Endometrial microvascular endothelial cells (primary cell): ENCODE data around the gene NUDT2. TPM values are rescaled to one million over a fixed set of nuclear protein-coding genes. Genes with fewer than 3 reads are reported as not detected.
"Not testable (repeated sequence)": the region's sequence is repeated elsewhere in the genome, so short reads cannot be mapped to it uniquely, and the experiment has no call there.

Experiments used
- in situ Hi-C: cut with HindIII; loops from 2 replicates; pipeline ENCODE4 v1.10.0; 2017; ENCODE audit warnings: low sequenced_read_pairs, low pct_unique_long_range_greater_than_20kb; ENCODE audit errors: inconsistent ontology term
- total RNA-seq: library from RNA; depleted of rRNA; stranded (reverse); fragments of >200 nt; gene quantifications from one replicate; pipeline ENCODE4 v1.2.3, GENCODE V29; 2015; ENCODE audit errors: inconsistent ontology term

NUDT2 gene
- total RNA-seq, 1 donor from 2014 or later, result 57.6 TPM

DNA sequence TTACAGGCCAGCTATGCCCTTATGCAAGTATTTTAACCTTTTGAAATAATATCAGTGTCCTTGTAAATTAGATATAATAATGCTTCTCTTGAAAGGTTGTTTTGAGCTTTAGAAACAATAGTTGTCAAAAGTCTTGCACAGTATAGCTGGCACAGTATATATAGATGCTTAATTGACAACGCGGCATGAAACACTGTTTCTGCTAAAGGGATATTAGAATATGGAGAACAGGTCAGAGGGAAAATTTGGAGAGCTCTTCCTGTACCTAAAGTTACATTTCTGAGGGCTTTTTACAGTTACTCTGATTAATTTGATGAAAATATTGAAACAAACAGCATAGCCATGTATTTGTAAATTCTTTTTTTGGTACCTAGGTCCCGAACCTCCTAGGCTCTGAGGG is 4.5 kb downstream of the NUDT2 start:
- in situ Hi-C loops, result no loop called here

DNA sequence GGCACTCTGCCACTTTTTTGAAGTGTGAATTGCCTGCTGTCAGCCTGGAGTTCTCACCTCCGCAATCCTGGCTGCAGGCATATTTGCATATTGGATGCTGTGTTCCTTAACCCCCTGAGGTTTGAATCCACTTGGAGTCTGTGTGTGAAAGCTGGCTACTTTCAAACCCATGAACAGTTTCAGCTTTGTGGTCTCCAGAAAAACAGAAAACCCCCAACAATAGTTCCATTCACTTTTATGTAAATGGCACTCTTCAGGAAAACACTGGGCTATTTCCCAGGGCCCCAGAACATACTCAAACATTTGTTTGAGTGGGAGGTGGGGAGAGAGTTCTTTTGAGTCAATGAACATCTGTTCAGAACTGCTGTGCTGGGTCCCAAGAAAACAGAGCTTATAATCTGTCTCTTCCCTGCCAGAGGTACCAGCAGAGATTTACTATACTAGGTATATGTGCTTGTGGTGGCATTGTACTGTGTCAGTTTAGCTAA is 5.0 kb downstream of the NUDT2 start:
- in situ Hi-C loops, result no loop called here

DNA sequence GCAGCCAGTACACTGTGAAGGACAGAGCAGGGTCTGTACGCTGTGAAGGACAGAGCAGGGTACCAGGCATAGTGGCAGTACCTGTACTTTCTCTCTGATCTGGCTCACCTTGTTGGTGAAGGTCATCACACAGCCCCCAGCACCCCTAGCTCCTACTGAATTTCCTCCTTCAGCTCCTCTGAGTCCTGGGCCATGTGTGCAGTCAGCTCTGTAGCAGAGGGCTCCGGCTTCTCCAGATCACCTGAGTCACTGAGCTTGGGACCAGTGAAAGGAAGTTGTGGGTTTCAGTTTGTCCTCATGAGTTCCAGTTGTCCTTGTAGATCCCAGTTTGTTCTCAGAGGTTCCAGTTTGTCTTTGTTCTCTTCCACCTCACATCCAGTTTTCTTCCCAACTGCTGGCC is 5.5 kb downstream of the NUDT2 start:
- in situ Hi-C loops, result no loop called here

DNA sequence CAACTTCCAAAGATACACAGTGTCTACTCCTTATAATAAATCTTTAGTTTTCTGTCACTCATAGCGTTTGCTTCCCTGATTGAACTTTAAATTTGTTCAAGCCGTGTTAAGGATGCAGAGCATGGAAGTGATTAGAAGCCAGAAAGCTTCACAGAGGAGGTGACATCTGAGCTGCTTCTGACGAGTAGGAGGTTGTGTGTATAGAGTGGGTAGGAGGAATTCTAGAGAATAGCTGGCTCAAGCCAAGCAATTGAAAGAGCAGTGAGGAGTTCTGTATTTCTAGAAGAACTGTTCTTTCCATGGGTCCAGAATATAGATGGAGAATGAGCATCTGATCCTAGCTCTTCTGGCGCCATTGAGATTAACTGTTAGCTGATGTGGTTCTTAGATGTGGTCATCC is 6.0 kb downstream of the NUDT2 start:
- in situ Hi-C loops, result no loop called here

DNA sequence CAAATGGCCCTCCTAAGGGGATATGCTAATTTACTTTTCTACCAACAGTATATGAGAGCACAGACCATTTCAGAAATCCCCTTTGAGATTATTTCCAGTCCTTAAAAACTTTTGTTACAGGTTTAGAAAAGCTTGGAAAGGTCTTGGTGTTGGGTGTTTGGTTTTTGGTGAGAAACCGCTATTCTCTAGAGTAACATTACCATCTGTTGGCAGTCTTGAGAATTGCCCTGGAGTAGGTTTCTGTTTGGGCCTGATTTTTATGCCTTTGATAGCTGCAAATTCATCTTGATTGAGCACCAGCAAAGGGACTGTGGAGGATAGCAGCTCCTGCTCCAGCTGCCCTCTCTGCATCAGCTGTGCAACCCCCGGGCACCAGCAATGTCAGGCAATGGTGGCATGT is 8.0 kb downstream of the NUDT2 start:
- in situ Hi-C loops, result no loop called here

DNA sequence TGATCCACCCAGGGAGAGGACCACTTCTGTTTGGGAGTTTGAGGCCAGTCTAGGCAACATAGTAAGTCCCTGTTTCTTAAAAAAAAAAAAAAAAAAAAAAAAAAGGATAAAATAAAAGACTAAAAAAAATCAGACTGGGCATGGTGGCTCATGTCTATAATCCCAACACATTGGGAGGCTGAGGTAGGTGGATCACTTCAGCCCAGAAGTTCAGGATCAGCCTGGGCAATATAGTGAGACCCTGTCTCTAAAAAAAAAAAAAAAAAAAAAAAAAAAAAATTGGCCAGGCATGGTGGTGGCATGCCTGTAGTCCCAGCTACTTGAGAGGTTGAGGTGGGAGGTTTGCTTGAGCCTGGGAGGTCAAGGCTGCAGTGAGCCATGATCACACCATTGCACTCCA is 8.7 kb downstream of the NUDT2 start:
- in situ Hi-C loops, result not testable (repeated sequence)

DNA sequence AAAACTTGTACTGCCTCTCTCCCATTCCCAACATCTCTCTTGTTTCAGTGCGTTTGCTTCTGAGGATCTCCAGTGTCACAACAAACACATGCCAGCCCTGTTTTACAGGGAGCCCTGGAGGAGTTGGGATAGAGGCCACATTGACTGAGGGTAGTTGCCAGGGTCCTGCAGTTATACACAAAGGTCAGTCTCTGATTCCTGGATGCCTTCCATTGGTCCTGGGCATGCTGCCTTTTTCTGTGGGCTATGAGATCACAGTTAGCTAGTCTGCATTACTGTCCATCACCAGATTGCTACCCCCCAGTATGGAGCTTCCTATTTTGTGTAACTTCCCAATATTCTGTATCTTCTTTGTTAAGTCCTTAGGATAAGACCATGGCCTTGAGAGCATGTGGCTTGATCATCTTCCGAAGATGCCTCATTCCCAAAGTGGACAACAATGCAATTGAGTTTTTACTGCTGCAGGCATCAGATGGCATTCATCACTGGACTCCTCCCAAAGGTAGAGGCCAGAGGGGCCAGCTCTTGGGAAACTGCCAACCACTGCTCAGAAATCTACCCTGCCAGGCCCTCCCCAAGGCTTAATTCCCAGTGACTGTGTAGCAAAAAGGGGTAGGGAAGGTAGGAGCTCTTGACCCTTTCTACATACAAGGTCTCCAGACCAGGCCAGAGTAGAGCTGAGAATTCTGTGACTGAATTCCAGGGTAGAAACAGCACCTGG is 9.5 kb downstream of the NUDT2 start:
- in situ Hi-C loops, result no loop called here

DNA sequence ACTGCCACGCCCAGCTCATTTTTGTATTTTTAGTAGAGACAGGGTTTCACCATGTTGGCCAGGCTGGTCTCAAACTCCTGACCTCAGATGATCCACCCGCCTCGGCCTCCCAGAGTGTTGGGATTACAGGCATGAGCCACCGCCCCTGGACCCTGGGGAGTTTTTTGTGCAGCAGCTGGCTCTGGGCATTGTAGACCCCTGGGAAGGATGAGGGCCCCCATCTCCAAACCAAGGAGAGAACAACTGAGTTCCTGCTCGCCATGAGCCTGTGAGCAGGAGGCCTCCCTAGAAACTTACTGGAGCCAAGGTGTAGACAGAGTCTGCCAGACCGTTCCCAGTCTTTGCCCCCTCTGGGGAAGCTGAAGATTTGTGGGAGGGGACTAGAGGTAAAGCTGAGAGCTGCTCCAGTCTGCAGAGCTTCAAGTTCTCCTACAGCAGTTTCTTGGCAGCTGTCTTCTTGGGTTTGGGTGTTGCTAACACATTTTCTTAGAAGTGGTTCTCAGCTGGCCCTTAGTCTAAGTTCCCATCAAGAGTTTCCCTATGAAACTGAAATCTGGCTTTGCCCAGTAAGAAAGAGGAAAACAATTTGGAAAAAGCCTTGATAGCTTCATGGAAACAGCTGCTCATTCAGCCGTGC is 12.4 kb downstream of the NUDT2 start:
- in situ Hi-C loops, result no loop called here

DNA sequence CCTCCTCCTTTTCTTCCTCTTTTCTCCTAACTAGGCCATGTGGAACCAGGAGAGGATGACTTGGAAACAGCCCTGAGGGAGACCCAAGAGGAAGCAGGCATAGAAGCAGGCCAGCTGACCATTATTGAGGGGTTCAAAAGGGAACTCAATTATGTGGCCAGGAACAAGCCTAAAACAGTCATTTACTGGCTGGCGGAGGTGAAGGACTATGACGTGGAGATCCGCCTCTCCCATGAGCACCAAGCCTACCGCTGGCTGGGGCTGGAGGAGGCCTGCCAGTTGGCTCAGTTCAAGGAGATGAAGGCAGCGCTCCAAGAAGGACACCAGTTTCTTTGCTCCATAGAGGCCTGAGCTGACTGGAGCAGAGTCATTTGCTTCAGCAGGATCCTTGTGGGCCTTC is 13.7 kb downstream of the NUDT2 start:
- in situ Hi-C loops, result no loop called here

DNA sequence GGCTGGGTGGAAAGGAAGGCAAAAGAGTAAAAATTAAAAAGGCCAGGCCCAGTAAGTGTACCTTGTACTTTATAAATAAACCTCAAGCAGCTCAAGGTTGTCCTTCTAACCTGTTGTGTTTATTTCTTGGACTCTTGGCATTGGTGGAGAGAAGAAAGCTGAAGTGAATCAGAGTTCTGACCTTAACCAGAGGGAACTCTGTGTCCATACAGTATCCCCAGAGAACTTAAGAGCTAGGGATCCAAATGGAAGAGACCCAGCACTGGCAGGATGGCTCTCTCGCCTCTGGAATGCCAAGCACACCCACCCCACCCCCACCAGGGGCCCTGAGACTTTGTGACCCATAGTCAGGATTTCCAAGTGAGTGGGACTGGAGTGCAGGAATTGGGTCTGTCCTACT is 14.2 kb downstream of the NUDT2 start:
- in situ Hi-C loops, result no loop called here

DNA sequence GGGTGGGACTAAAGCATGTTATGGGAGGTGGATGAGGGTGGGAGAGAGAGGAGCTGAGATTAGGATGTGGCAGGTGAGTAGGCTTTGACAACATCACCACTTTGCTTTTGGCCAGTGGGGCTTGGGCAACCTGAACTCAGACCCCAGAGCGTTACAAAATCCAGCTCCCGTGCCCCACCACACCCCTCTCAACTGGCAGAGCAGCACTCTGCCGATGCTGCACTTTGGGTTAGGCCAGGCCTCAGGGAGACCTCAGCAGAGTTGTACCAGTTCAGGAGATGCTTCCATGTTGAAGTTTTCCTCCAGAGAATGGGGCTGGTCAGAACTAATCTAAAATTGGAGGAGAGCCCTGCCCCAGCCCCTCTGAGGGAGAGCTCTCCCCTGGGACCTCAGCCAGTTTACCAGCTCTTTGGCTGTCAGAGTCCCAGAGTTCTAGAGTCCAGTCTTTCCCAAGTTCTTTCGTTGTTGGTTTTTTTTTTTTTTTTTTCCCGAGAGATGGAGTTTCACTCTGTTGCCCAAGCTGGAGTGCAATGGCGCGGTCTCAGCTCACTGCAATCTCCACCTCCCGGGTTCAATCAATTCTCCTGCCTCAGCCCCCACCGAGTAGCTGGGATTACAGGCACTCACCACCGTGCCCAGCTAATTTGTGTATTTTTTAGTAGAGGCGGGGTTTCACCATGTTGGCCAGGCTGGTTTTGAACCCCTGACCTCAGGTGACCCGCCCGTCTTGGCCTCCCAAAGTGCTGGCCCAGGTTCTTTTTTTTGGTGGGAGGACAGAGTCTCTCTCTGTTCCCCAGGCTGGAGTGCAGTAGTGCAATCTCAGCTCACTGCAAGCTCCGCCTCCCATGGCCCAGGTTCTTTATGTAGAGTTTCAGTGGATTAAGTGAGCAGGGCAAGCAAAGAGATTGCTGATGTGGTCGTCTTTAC is 17.8 kb downstream of the NUDT2 start:
- in situ Hi-C loops, result no loop called here

DNA sequence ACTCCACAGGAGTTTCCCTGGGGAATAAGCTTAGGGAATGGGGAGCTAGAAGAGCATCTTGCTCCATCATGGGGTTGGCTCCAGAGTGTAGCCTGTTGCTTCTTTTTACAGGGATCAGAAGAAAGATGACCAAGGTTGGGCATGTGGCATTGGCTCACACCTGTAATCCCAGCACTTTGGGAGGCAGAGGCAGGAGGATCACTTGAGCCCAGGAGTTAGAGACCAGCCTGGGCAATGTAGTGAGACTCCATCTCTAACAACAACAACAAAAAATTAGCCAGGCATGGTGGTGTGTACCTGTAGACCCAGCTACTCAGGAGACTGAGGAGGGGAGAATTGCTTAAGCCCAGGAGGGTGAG is 18.4 kb downstream of the NUDT2 start:
- in situ Hi-C loops, result no loop called here

DNA sequence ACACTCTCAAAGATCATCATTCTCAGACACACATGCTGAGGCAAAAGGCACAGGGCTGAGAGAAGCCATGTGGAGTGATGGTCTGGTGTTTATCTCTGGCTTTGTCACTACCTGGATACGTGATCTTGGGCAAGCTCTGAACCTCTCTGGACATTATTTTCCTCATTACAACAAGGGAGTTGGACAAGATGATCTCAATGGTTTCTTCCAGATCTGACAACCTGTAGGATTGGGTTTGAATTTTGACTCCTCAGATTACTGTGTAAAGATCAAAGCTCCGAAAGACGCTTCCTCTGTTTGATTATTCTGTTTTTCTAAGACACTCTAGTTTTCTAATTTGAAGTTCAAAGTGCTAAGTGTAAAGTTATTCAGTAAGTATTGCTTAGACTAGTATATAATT is 20.0 kb downstream of the NUDT2 start:
- in situ Hi-C loops, result no loop called here

DNA sequence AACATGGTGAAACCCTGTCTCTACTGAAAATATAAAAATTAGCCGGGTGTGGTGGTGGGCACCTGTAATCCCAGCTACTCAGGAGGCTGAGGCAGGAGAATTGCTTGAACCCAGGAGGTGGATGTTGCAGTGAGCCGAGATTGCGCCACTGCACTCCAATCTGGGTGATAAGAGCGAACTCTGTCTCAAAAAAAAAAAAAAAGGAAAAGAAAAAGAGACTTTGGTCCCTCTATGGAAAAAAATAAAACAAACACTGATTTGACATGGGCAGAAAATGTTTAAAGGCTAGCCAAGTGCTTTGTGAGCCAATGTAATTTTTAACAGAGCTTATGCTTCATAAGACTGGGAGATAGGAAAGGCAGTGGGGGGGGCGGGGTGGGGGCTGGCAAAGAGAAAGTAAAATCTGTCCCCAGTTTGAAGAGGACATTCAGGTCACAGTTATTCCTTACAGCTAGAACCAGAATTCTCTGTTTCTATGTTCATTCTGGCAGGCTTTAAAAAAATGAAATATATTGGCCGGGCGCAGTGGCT is 22.8 kb downstream of the NUDT2 start:
- in situ Hi-C loops, result not testable (repeated sequence)

DNA sequence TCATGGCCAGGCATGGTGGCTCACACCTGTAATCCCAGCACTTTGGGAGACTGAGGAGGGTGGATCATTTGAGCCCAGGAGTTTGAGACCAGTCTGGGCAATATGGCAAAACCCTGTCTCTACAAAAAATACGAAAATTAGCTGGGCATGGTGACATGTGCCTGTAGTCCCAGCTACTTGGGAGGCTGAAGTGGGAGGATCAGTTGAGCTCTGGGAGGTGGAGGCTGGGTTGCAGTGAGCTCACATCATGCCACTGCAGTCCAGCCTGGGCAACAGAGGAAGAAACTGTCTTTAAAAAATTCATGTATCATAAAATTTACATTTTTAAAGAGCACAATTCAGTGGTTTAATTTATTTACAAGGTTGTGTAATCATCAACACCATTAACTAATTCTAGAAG is 23.6 kb downstream of the NUDT2 start:
- in situ Hi-C loops, result not testable (repeated sequence)

DNA sequence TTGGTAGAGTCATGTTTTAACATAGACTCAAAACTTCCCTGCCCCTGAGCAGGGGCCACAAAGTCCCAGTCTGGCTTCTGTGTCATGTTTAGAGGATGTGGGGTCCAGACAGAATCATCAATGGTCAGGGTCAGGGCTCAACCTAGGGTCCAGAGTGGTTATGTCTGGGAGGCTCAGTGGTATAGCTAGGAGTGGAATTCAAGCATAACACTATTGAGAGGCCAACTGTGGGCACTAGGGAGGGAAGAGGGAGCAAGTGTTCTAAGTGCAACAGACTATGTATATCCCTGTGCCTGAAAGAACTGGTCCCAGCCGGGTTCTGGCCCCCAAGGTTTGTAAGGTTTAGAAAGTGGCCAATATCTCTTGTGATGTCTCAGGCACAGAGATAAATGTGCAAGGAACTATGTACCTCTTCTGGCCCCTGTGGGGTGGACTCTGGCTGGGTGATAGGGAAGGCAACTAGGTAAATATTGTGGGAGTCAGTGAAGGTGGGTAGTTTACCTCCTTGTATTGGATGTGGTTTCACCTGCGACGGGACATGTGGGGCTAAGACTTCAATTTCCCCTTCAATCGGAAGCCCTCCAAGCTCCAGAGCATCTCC is 33.3 kb downstream of the NUDT2 start:
- in situ Hi-C loops, result no loop called here

DNA sequence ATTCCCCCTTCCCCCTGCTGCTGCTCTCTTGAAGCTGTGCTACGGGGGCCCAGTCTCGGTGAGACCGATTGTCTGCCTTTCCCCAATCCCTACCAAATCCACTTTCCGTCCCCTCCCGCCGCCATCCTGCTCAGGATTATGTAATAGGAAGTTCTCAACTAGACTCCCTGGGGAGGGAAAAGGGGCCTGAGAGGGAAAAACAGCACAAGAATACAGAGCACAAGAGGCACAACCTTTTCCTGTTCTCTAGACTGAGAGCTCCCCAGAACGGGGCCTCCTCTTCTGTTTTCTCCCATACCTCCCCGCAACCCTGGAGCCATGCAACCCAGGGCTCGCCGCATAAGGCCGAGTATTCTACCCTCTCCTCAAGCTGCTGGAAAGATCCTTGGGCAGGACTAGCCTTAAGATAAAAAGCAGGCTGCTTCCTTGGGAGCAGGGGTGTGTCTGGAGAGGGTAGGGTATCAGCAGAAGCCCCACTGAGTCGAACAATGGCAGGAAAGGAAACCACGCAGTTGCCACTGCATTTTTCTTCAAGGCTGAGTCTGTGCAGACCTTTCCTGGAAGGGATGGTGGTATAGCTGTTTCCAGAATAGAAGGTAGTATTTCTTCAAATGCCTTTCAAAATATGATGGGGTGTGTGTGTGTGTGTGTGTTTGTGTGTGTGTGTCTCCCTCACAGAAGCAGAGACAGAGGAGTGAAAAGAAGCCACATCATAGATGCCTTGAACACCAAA is 34.4 kb downstream of the NUDT2 start:
- in situ Hi-C loops, result no loop called here

DNA sequence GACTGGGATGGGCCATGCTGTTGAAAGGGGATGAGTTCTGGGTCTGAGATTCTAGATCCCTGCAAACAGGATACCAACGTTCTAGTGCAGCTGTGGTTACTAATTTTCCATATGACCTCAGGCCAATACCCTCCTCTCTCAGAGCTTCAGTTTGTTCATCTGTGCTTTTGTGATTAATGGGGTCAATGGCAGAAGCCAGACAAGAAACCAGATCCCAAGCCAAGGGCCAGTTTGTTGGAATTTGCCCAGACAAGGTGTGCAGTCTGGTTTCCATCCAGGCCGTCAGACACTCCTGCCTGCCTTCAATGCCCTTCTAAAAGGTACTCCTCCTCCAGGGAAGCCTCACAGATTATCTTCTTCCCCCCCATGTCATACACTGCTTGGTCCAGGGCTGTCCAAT is 35.9 kb downstream of the NUDT2 start:
- in situ Hi-C loops, result no loop called here

DNA sequence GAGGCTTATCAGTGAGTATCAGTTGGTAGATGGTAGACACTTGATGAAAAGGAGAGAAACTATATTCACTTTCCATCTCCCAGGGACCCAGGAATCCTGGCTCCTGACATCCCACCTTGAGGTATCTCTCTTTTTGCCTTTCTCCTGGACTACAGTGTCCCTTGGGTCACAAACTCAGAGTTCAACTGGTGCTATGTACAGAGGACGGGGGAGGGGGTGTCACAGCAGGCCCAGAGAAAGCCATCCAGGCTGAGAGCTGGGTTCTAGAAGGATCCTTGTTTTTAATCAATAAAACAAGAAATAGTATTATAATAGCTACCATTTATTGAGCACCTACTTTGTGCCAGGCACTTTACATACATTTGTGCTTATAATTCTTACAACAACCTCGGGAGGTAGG is 37.0 kb downstream of the NUDT2 start:
- in situ Hi-C loops, result no loop called here
